HG03135 (cell line): Measurements from ENCODE around the gene SYDE2.

ENCODE experiments used
- ATAC-seq: cut with Tn5 transposase; IDR thresholded peaks from one replicate; pipeline ENCODE4 v1.9.1; 2021; ENCODE audit warnings: mild to moderate bottlenecking, moderate library complexity; ENCODE audit not compliant: unreplicated experiment

The SYDE2 gene

DNA sequence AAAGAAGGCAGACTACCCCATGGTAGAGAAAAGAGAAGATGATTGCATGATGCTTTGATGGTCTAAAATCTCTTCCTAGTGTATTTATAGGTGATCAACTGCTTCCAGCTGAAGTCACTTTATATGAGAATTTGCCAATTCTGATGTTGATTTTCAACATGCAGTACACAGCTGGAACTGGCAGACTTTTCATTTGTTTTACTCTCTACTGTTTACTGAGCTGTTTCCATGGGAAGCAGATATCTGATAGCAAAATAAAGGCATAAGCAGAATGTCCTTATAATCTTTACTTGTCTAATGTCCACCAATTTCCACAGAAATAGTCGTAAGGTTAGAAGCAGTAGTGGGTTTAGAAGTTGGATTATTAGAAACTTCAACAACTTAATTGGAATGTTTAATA lies 74.9 kb downstream of the SYDE2 start:
- no peak for ATAC-seq

DNA sequence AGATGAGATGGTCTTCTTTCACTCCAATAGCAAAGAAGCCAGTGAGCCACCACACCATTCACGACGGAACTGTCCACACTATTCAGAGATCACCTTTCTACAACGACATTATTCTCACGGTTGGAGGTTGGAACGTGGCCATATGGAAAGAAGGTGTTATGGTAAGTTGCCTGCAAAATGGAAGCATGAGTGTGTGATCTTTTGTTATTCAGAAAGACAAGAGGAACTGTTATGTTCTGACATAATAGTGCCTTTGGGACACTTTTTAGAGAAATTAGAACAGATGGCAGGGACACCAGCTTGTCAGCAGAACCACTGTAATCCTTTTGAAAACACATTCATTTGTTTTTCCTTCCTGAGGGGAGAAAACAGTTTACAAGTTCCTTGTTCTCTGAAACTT lies 76.7 kb downstream of the SYDE2 start:
- ATAC-seq: no peak

DNA sequence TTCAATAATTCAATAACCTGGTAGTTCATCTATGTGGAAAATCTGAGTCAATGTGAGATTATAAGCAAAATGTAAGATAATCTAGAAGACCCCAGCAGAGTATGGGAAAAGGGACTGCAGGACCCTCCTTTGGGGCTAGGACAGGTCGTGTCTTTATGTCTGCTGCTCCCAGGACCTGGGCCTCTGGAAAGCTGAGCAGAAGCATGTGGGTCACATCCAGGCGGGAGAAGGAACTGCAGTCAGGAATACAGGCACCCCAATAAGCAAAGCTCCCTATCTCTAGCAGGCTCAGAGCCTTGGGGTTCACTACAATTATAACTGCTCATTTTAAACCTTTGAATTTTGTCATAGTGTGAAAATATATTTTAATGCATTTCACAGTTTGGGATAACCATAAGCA lies 78.6 kb downstream of the SYDE2 start:
- no peak for ATAC-seq

DNA sequence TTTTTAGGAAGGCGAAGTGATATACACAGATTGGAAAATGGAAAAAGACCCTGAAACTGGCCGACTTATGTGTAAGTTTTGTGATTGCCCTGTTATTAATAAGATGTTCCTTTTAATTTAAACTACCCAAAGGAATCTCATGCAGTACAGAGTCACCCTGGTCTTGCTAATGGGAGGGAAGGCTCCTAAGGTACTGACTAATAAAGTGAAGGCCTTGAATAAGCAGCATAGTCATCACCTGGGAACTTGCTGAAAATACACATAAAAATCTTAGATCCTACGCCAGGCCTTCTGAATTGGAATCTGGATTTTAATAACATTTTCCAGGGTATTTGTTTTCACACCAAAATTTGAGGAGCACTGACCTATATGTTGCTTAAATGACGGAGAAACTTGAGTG lies 79.1 kb downstream of the SYDE2 start:
- ATAC-seq: no peak

DNA sequence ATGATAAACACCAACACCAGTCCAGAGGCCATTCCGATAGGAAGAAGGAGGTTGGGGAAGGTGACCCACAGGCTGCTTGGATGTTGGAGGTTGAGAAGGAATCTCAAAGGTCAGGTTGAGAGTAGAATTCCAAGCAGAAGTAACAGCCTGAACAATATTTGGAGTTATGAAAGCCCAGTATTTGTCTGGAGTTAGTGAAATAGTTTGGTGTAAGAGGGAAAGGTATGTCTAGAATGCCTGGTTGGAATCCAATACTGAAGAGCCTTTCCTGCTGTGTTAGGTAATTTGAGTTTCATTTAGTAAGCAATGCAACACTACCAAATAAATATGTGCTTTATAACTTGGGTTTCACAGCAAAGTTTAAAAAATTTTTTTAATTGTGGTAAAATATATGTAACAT lies 82.1 kb downstream of the SYDE2 start:
- no peak for ATAC-seq

DNA sequence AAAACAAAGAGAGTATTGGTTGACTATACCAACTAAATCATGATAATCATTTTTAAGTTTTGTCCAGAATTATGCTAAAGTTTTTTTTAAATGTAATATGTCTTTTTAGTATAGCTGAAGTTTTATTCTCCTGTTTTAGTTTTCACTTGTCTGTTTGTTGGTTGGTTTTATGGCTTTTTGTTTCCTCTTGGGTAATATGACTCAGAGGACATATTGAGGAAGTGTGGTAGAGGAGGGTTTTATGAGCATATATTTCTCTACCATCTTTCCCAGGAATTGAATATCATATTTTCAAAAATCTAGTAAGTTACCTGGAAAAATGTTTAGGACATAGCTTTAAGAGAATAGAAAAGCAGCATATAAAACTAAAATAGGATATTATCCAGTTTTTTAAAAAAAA lies 84.0 kb downstream of the SYDE2 start:
- no peak for ATAC-seq

DNA sequence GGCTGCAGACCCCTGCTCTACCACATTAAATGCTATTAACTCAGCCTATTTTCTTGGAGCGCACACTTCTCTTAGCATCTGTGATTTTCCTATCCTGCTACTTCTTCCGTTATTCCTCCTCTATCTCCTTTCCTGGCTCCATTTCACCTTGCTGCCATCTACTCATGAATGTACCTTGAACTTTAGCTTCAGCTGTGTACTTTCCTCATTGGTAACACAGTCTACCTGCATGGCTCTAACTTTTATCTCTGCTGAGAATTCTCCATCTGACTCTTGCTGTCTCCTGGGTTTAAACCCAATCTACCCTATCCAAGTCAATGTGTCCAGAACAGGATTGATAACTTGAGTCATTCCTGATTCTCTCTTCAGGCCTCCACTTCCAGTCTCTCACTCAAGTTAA lies 84.9 kb downstream of the SYDE2 start:
- no peak for ATAC-seq

DNA sequence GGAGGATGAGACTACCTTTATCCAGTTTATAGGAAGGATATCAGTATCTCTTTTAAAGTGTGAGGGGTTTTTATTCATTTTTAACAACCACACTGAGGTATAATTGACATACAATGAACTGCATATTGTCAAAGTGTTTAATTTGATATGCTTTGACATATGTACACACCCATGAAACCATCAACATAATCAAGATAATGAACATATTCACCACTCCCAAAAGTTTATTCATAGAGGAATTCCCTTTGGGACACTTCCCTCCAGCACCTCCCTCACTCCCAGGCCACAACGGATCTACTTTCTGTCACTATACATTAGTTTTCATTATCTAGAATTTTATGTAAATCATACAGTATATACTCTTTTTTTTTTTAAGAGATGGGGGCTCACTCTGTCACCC lies 89.1 kb downstream of the SYDE2 start:
- ATAC-seq: no peak

DNA sequence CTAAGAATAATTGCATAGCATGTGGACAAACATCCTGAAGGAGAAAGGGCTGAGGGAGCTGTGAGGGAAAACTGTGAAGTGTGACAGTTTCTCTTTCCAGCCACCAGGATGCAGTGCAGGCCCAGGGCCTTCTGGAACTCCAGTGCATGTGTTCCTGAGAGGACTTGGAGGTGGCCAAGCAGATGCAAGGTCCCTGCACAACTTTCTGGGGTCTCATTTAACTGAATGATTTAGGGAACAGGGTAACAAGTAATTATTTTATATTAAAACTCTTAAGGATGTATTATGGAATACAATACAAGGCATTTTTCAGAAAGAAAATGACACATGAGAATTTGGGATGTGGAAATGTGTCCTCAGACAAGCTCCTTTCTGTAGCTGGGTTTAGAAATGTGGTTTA lies 91.3 kb downstream of the SYDE2 start:
- ATAC-seq: no peak
